Suprapubic skin (tissue), 4 donors: ENCODE measurements around the gene ZNF391. TPM values are rescaled to one million over a fixed set of nuclear protein-coding genes. Genes with fewer than 3 reads are reported as not detected.

Source experiments
- DNase-seq, 2 donors: peaks; one replicate each; pipeline ENCODE4 v3.0.0-alpha.2; 2019; ENCODE audit warnings: low spot score in 2 of 2
- H3K27ac ChIP-seq: fragments of 200-600 bp; sonication (generic); one replicate; pipeline ENCODE4 v1.5.1; 2019
- H3K27me3 ChIP-seq: fragments of 200-600 bp; sonication (generic); one replicate; pipeline ENCODE4 v1.5.1; 2019
- H3K36me3 ChIP-seq: fragments of 200-600 bp; sonication (generic); one replicate; pipeline ENCODE4 v1.5.1; 2019
- H3K4me1 ChIP-seq: fragments of 200-600 bp; sonication (generic); one replicate; pipeline ENCODE4 v1.5.1; 2019
- H3K4me3 ChIP-seq: fragments of 200-600 bp; sonication (generic); one replicate; pipeline ENCODE4 v1.5.1; 2019; ENCODE audit warnings: mild to moderate bottlenecking
- H3K9me3 ChIP-seq: fragments of 200-600 bp; sonication (generic); one replicate; pipeline ENCODE4 v1.5.1; 2019
- CTCF ChIP-seq, 2 donors: fragments of 200-600 bp in 1 of 2; fragments of 450-650 bp in 1 of 2; sonication (generic) in 1 of 2; IDR thresholded peaks; one replicate each; pipeline ENCODE4 v1.5.1; 2016 to 2019; ENCODE audit warnings: antibody characterized with exemption in 2 of 2, mild to moderate bottlenecking in 1 of 2, moderate library complexity in 1 of 2
- EP300 ChIP-seq: sonication (generic); formaldehyde crosslinking; IDR thresholded peaks from one replicate; pipeline ENCODE4 v1.6.1; 2017; ENCODE audit warnings: antibody characterized with exemption
- POLR2A ChIP-seq, 2 donors: fragments of 450-650 bp; IDR thresholded peaks; one replicate each; pipeline ENCODE4 v1.6.1; 2017; ENCODE audit warnings: antibody characterized with exemption in 2 of 2, mild to moderate bottlenecking in 2 of 2, moderate library complexity in 2 of 2
- POLR2AphosphoS5 ChIP-seq, 3 donors: sonication (generic); formaldehyde crosslinking; IDR thresholded peaks; one replicate each; pipeline ENCODE4 v1.6.1; 2017; ENCODE audit warnings: antibody characterized with exemption in 3 of 3
- WGBS: methylation state at CpG from one replicate; pipeline ENCODE4 v1.1.5; 2018; 5-methylcytosine and 5-hydroxymethylcytosine counted together
- total RNA-seq, 4 donors: library from RNA; depleted of rRNA; stranded (reverse); fragments of >200 nt; gene quantifications; one replicate each; pipeline ENCODE4 v1.1.0, GENCODE V29; 2016

ZNF391 gene
- total RNA-seq, 4 donors from 2014 or later = 0.23 to 1.8 (median 1.5) TPM

GRCh38 chr6:27442932-27443331, 54.4 kb downstream of the ZNF391 start:
- no peaks in the 10 kb centered on the region for H3K36me3 ChIP-seq
- peaks cover 12% of the 10 kb centered on the region for H3K9me3 ChIP-seq
- DNase-seq = no peak
- 78% methylated on average over 1 of the region's 1 CpG for WGBS
- H3K4me1 ChIP-seq = no peaks in the 10 kb centered on the region
- H3K27ac ChIP-seq = no peak overlapping the region
- TF ChIP-seq EP300 (no peak), POLR2A (IDR thresholded peaks at IDR 0.05) (no peak), CTCF (IDR thresholded peaks at IDR 0.05) (no peak), POLR2AphosphoS5 (IDR thresholded peaks at IDR 0.05) (no peak)
- H3K27me3 ChIP-seq = no peaks in the 10 kb centered on the region
- no peak overlapping the region for H3K4me3 ChIP-seq

- H3K36me3 ChIP-seq = peaks cover 26% of the 10 kb centered on the region
- TF ChIP-seq POLR2AphosphoS5 (IDR thresholded peaks at IDR 0.05) (no peak), POLR2A (IDR thresholded peaks at IDR 0.05) (no peak), CTCF (IDR thresholded peaks at IDR 0.05) (no peak), EP300 (no peak)
- H3K9me3 ChIP-seq = peaks cover 56% of the 10 kb centered on the region
- no peaks in the 10 kb centered on the region for H3K4me1 ChIP-seq
- no peak for DNase-seq
- H3K27ac ChIP-seq = no peak overlapping the region
- H3K27me3 ChIP-seq = no peaks in the 10 kb centered on the region
- 93% methylated on average over 1 of the region's 1 CpG for WGBS
- no peak overlapping the region for H3K4me3 ChIP-seq
These were observed 59.9 kb downstream of the ZNF391 start for GRCh38 chr6:27448456-27448855.

- Histone ChIP-seq H3K4me1 (no peaks in the 10 kb centered on the region), H3K9me3 (peaks cover 72% of the 10 kb centered on the region), H3K4me3 (no peak overlapping the region), H3K27ac (no peak overlapping the region), H3K27me3 (no peaks in the 10 kb centered on the region), H3K36me3 (peaks cover 59% of the 10 kb centered on the region)
- no peak for DNase-seq
- 98% methylated on average over 9 of the region's 9 CpGs for WGBS
- no peak for TF ChIP-seq CTCF (IDR thresholded peaks at IDR 0.05)
- TF ChIP-seq POLR2A (IDR thresholded peaks at IDR 0.05) = no peak
- TF ChIP-seq POLR2AphosphoS5 (IDR thresholded peaks at IDR 0.05) = no peak
- no peak for TF ChIP-seq EP300
These were observed 63.3 kb downstream of the ZNF391 start for GRCh38 chr6:27451660-27452390.

- H3K4me1 ChIP-seq = no peaks in the 10 kb centered on the region
- DNase-seq = no peak
- TF ChIP-seq POLR2A (IDR thresholded peaks at IDR 0.05) (no peak), POLR2AphosphoS5 (IDR thresholded peaks at IDR 0.05) (no peak), EP300 (no peak), CTCF (IDR thresholded peaks at IDR 0.05) (no peak)
- no peak overlapping the region for H3K27ac ChIP-seq
- no peaks in the 10 kb centered on the region for H3K27me3 ChIP-seq
- peaks cover 66% of the 10 kb centered on the region for H3K36me3 ChIP-seq
- H3K4me3 ChIP-seq = no peak overlapping the region
- H3K9me3 ChIP-seq = peaks cover 76% of the 10 kb centered on the region
- 100% methylated on average over 3 of the region's 3 CpGs for WGBS
These were observed 63.9 kb downstream of the ZNF391 start for GRCh38 chr6:27452496-27452897.

Other genes starting within 250 kb of the ZNF391 start
- gene PRSS16, start 141.1 kb upstream of the ZNF391 start, total RNA-seq = 10 to 100 TPM in 3 of 4 donors, 1 to 10 TPM in 1; 7.7 to 17.1 (median 13.8) TPM
- not detected for gene POM121L2, start 76.5 kb upstream of the ZNF391 start, total RNA-seq
- gene ZNF184, start 84.3 kb downstream of the ZNF391 start, total RNA-seq = 10 to 100 TPM in 2 of 4 donors, 1 to 10 TPM in 2; 6.3 to 14.2 (median 10.5) TPM